HUES6 (cell line): ENCODE results near the gene TSPAN18.

Experiments
- H3K27ac ChIP-seq: 2 replicates; pipeline ENCODE4 v1.7.0; 2013; ENCODE audit warnings: low read depth, mild to moderate bottlenecking, low read length, inconsistent platforms
- H3K27me3 ChIP-seq: 2 replicates; pipeline ENCODE4 v1.6.1; 2013; ENCODE audit warnings: low read length; ENCODE audit not compliant: control insufficient read depth, insufficient read depth
- H3K36me3 ChIP-seq: 2 replicates; pipeline ENCODE4 v1.6.1; 2013; ENCODE audit warnings: low read length; ENCODE audit not compliant: control insufficient read depth, insufficient read depth
- H3K4me1 ChIP-seq: 2 replicates; pipeline ENCODE4 v1.6.1; 2013; ENCODE audit warnings: low read length; ENCODE audit not compliant: control insufficient read depth, insufficient read depth
- H3K4me3 ChIP-seq: 2 replicates; pipeline ENCODE4 v1.5.1; 2013; ENCODE audit warnings: low read depth, low read length
- H3K9ac ChIP-seq: one replicate; pipeline ENCODE4 v1.6.1; 2013; ENCODE audit warnings: mild to moderate bottlenecking, low read length
- H3K9me3 ChIP-seq: 2 replicates; pipeline ENCODE4 v1.6.1; 2013; ENCODE audit warnings: low read depth, low read length; ENCODE audit not compliant: control insufficient read depth, insufficient read depth

Gene TSPAN18

GRCh38 chr11:44879432-44879831, 152.7 kb downstream of the TSPAN18 start:
- no peaks in the 10 kb centered on the region for H3K9me3 ChIP-seq
- no peaks in the 10 kb centered on the region for H3K27me3 ChIP-seq
- H3K4me1 ChIP-seq, result peaks cover 52% of the 10 kb centered on the region
- no peaks in the 10 kb centered on the region for H3K36me3 ChIP-seq
- no peak overlapping the region for H3K9ac ChIP-seq
- no peak overlapping the region for H3K27ac ChIP-seq
- H3K4me3 ChIP-seq, result no peak overlapping the region

- H3K4me1 ChIP-seq, result peaks cover 47% of the 10 kb centered on the region
- H3K4me3 ChIP-seq, result no peak overlapping the region
- no peak overlapping the region for H3K27ac ChIP-seq
- H3K9me3 ChIP-seq, result no peaks in the 10 kb centered on the region
- H3K36me3 ChIP-seq, result no peaks in the 10 kb centered on the region
- no peak overlapping the region for H3K9ac ChIP-seq
- no peaks in the 10 kb centered on the region for H3K27me3 ChIP-seq
Measured at GRCh38 chr11:44880511-44880910, 153.7 kb downstream of the TSPAN18 start.

- H3K4me1 ChIP-seq, result peaks cover 52% of the 10 kb centered on the region
- H3K27ac ChIP-seq, result no peak overlapping the region
- no peak overlapping the region for H3K4me3 ChIP-seq
- no peak overlapping the region for H3K9ac ChIP-seq
- no peaks in the 10 kb centered on the region for H3K9me3 ChIP-seq
- no peaks in the 10 kb centered on the region for H3K36me3 ChIP-seq
- H3K27me3 ChIP-seq, result no peaks in the 10 kb centered on the region
Measured at GRCh38 chr11:44880953-44881352, 154.2 kb downstream of the TSPAN18 start.

GRCh38 chr11:44883277-44883676, 156.5 kb downstream of the TSPAN18 start:
- Histone ChIP-seq H3K27ac (no peak overlapping the region), H3K9ac (no peak overlapping the region), H3K36me3 (no peaks in the 10 kb centered on the region), H3K27me3 (no peaks in the 10 kb centered on the region), H3K4me1 (peaks cover 50% of the 10 kb centered on the region), H3K4me3 (no peak overlapping the region), H3K9me3 (no peaks in the 10 kb centered on the region)

GRCh38 chr11:44884056-44884455, 157.3 kb downstream of the TSPAN18 start:
- Histone ChIP-seq H3K9ac (no peak overlapping the region), H3K36me3 (no peaks in the 10 kb centered on the region), H3K27ac (no peak overlapping the region), H3K4me1 (peaks cover 44% of the 10 kb centered on the region), H3K4me3 (no peak overlapping the region), H3K9me3 (no peaks in the 10 kb centered on the region), H3K27me3 (no peaks in the 10 kb centered on the region)

GRCh38 chr11:44885065-44885810, 158.5 kb downstream of the TSPAN18 start:
- Histone ChIP-seq H3K27me3 (no peaks in the 10 kb centered on the region), H3K4me3 (no peak overlapping the region), H3K27ac (no peak overlapping the region)

GRCh38 chr11:44885919-44886789, 159.4 kb downstream of the TSPAN18 start:
- H3K27ac ChIP-seq, result no peak overlapping the region

More at GRCh38 chr11:44885065-44885810, 158.5 kb downstream of the TSPAN18 start:
- no peaks in the 10 kb centered on the region for H3K36me3 ChIP-seq
- no peak overlapping the region for H3K9ac ChIP-seq
- H3K4me1 ChIP-seq, result peaks cover 42% of the 10 kb centered on the region
- no peaks in the 10 kb centered on the region for H3K9me3 ChIP-seq

GRCh38 chr11:44886790-44887140, 160.0 kb downstream of the TSPAN18 start:
- no peaks in the 10 kb centered on the region for H3K27me3 ChIP-seq
- H3K4me3 ChIP-seq, result no peak overlapping the region
- H3K9me3 ChIP-seq, result no peaks in the 10 kb centered on the region
- H3K9ac ChIP-seq, result no peak overlapping the region
- H3K27ac ChIP-seq, result no peak overlapping the region
- no peaks in the 10 kb centered on the region for H3K36me3 ChIP-seq
- peaks cover 46% of the 10 kb centered on the region for H3K4me1 ChIP-seq

More at GRCh38 chr11:44885919-44886789, 159.4 kb downstream of the TSPAN18 start:
- H3K4me1 ChIP-seq, result peaks cover 42% of the 10 kb centered on the region
- H3K9ac ChIP-seq, result no peak overlapping the region
- H3K36me3 ChIP-seq, result no peaks in the 10 kb centered on the region
- no peak overlapping the region for H3K4me3 ChIP-seq
- no peaks in the 10 kb centered on the region for H3K9me3 ChIP-seq
- H3K27me3 ChIP-seq, result no peaks in the 10 kb centered on the region

GRCh38 chr11:44887636-44888035, 160.9 kb downstream of the TSPAN18 start:
- Histone ChIP-seq H3K27me3 (no peaks in the 10 kb centered on the region), H3K27ac (no peak overlapping the region), H3K36me3 (no peaks in the 10 kb centered on the region), H3K4me1 (peaks cover 50% of the 10 kb centered on the region), H3K9me3 (no peaks in the 10 kb centered on the region), H3K4me3 (no peak overlapping the region), H3K9ac (no peak overlapping the region)

- no peak overlapping the region for H3K4me3 ChIP-seq
- H3K4me1 ChIP-seq, result peaks cover 56% of the 10 kb centered on the region
- no peaks in the 10 kb centered on the region for H3K36me3 ChIP-seq
- H3K27ac ChIP-seq, result no peak overlapping the region
- no peak overlapping the region for H3K9ac ChIP-seq
- no peaks in the 10 kb centered on the region for H3K9me3 ChIP-seq
- no peaks in the 10 kb centered on the region for H3K27me3 ChIP-seq
Measured at GRCh38 chr11:44889266-44889665, 162.5 kb downstream of the TSPAN18 start.

GRCh38 chr11:44892843-44893242, 166.1 kb downstream of the TSPAN18 start:
- no peak overlapping the region for H3K9ac ChIP-seq
- no peaks in the 10 kb centered on the region for H3K36me3 ChIP-seq
- H3K9me3 ChIP-seq, result no peaks in the 10 kb centered on the region
- peaks cover 26% of the 10 kb centered on the region for H3K4me1 ChIP-seq
- no peaks in the 10 kb centered on the region for H3K27me3 ChIP-seq
- H3K27ac ChIP-seq, result no peak overlapping the region
- H3K4me3 ChIP-seq, result no peak overlapping the region
